ENCODE measurements around the gene CACNG1. TPM values are rescaled to one million over a fixed set of nuclear protein-coding genes. Genes with fewer than 3 reads are reported as not detected.

The CACNG1 gene
- total RNA-seq, 2 experiments from 2014 or later, result not detected

- Mint-ChIP-seq H3K4me3 (no peak overlapping the region), H3K27ac (no peak overlapping the region), H3K4me1 (no peaks in the 10 kb centered on the region), H3K27me3 (no peaks in the 10 kb centered on the region), H3K36me3 (peaks cover 1% of the 10 kb centered on the region), H3K9me3 (ENCODE audit: low read depth) (no peaks in the 10 kb centered on the region)
- CTCF ChIA-PET, result no interaction called here
- ATAC-seq (no peak), DNase-seq (no peak)
These were observed 22.4 kb downstream of the CACNG1 start for GRCh38 chr17:67066717-67067116.

- CTCF ChIA-PET, result interaction anchor here (0.6 to 1.6 kb wide), 2 partner anchors 14 to 153 kb away, joined by 3 to 5 read pairs; no protein-coding TSS in a partner anchor
- no peaks in the 10 kb centered on the region for H3K9me3 Mint-ChIP-seq (ENCODE audit: low read depth)
- DNase-seq (no peak), ATAC-seq (no peak)
- H3K4me1 Mint-ChIP-seq, result no peaks in the 10 kb centered on the region
- no peak overlapping the region for H3K4me3 Mint-ChIP-seq
- no peaks in the 10 kb centered on the region for H3K27me3 Mint-ChIP-seq
- H3K27ac Mint-ChIP-seq, result no peak overlapping the region
- peaks cover 4% of the 10 kb centered on the region for H3K36me3 Mint-ChIP-seq
These were observed 23.5 kb downstream of the CACNG1 start for GRCh38 chr17:67067571-67068482.

- Mint-ChIP-seq H3K4me3 (no peak overlapping the region), H3K27ac (no peak overlapping the region), H3K4me1 (no peaks in the 10 kb centered on the region), H3K36me3 (peaks cover 6% of the 10 kb centered on the region), H3K27me3 (no peaks in the 10 kb centered on the region), H3K9me3 (ENCODE audit: low read depth) (no peaks in the 10 kb centered on the region)
- DNase-seq, result no peak
- CTCF ChIA-PET, result interaction anchor here (1.6 kb wide), 1 partner anchor 13 kb away, joined by 5 read pairs; no protein-coding TSS in a partner anchor
- no peak for ATAC-seq
These were observed 24.6 kb downstream of the CACNG1 start for GRCh38 chr17:67068999-67069398.

GRCh38 chr17:67069603-67070136 lies 25.3 kb downstream of the CACNG1 start:
- H3K27me3 Mint-ChIP-seq, result no peaks in the 10 kb centered on the region
- DNase-seq (no peak), ATAC-seq (no peak)
- H3K36me3 Mint-ChIP-seq, result peaks cover 6% of the 10 kb centered on the region
- no peak overlapping the region for H3K4me3 Mint-ChIP-seq
- H3K27ac Mint-ChIP-seq, result no peak overlapping the region
- CTCF ChIA-PET, result no interaction called here
- H3K9me3 Mint-ChIP-seq (ENCODE audit: low read depth), result no peaks in the 10 kb centered on the region
- no peaks in the 10 kb centered on the region for H3K4me1 Mint-ChIP-seq

GRCh38 chr17:67071595-67071994 lies 27.2 kb downstream of the CACNG1 start:
- ATAC-seq (no peak), DNase-seq (no peak)
- peaks cover 12% of the 10 kb centered on the region for H3K36me3 Mint-ChIP-seq
- no peaks in the 10 kb centered on the region for H3K9me3 Mint-ChIP-seq (ENCODE audit: low read depth)
- CTCF ChIA-PET, result no interaction called here
- H3K4me1 Mint-ChIP-seq, result no peaks in the 10 kb centered on the region
- no peak overlapping the region for H3K27ac Mint-ChIP-seq
- no peak overlapping the region for H3K4me3 Mint-ChIP-seq
- H3K27me3 Mint-ChIP-seq, result no peaks in the 10 kb centered on the region

- DNase-seq (no peak), ATAC-seq (no peak)
- H3K4me1 Mint-ChIP-seq, result no peaks in the 10 kb centered on the region
- no peaks in the 10 kb centered on the region for H3K27me3 Mint-ChIP-seq
- H3K9me3 Mint-ChIP-seq (ENCODE audit: low read depth), result no peaks in the 10 kb centered on the region
- CTCF ChIA-PET, result no interaction called here
- H3K27ac Mint-ChIP-seq, result no peak overlapping the region
- H3K36me3 Mint-ChIP-seq, result peaks cover 14% of the 10 kb centered on the region
- H3K4me3 Mint-ChIP-seq, result no peak overlapping the region
These were observed 28.5 kb downstream of the CACNG1 start for GRCh38 chr17:67072885-67073284.

GRCh38 chr17:67074781-67075180 lies 30.4 kb downstream of the CACNG1 start:
- no peaks in the 10 kb centered on the region for H3K4me1 Mint-ChIP-seq
- no peak overlapping the region for H3K4me3 Mint-ChIP-seq
- DNase-seq (no peak), ATAC-seq (no peak)
- no peak overlapping the region for H3K27ac Mint-ChIP-seq
- no peaks in the 10 kb centered on the region for H3K9me3 Mint-ChIP-seq (ENCODE audit: low read depth)
- peaks cover 19% of the 10 kb centered on the region for H3K36me3 Mint-ChIP-seq
- H3K27me3 Mint-ChIP-seq, result no peaks in the 10 kb centered on the region
- CTCF ChIA-PET, result no interaction called here

GRCh38 chr17:67076290-67076689 lies 31.9 kb downstream of the CACNG1 start:
- peaks cover 17% of the 10 kb centered on the region for H3K36me3 Mint-ChIP-seq
- DNase-seq (no peak), ATAC-seq (no peak)
- peaks cover 8% of the 10 kb centered on the region for H3K4me1 Mint-ChIP-seq
- H3K27ac Mint-ChIP-seq, result no peak overlapping the region
- H3K27me3 Mint-ChIP-seq, result no peaks in the 10 kb centered on the region
- H3K9me3 Mint-ChIP-seq (ENCODE audit: low read depth), result no peaks in the 10 kb centered on the region
- no peak overlapping the region for H3K4me3 Mint-ChIP-seq
- CTCF ChIA-PET, result interaction anchor here (1.0 kb wide), 1 partner anchor 218 kb away, joined by 5 read pairs; no protein-coding TSS in a partner anchor

- ATAC-seq (no peak), DNase-seq (no peak)
- CTCF ChIA-PET, result no interaction called here
- Mint-ChIP-seq H3K27ac (no peak overlapping the region), H3K9me3 (ENCODE audit: low read depth) (no peaks in the 10 kb centered on the region), H3K4me3 (no peak overlapping the region), H3K4me1 (peaks cover 18% of the 10 kb centered on the region), H3K27me3 (no peaks in the 10 kb centered on the region), H3K36me3 (peaks cover 17% of the 10 kb centered on the region)
These were observed 33.9 kb downstream of the CACNG1 start for GRCh38 chr17:67078292-67078691.

- ATAC-seq, result no peak
- Mint-ChIP-seq H3K36me3 (peaks cover 21% of the 10 kb centered on the region), H3K4me1 (peaks cover 22% of the 10 kb centered on the region), H3K27me3 (no peaks in the 10 kb centered on the region), H3K27ac (no peak overlapping the region), H3K4me3 (no peak overlapping the region), H3K9me3 (ENCODE audit: low read depth) (no peaks in the 10 kb centered on the region)
- no peak for DNase-seq
- CTCF ChIA-PET, result no interaction called here
These were observed 35.1 kb downstream of the CACNG1 start for GRCh38 chr17:67079491-67079890.

- CTCF ChIA-PET, result no interaction called here
- DNase-seq (no peak), ATAC-seq (peak; percentile 38)
- Mint-ChIP-seq H3K27ac (peak overlapping the region; percentile 40), H3K9me3 (ENCODE audit: low read depth) (no peaks in the 10 kb centered on the region), H3K4me1 (peaks cover 22% of the 10 kb centered on the region), H3K27me3 (no peaks in the 10 kb centered on the region), H3K36me3 (peaks cover 23% of the 10 kb centered on the region), H3K4me3 (no peak overlapping the region)
These were observed 36.5 kb downstream of the CACNG1 start for GRCh38 chr17:67080804-67081203.

- peak; percentile 73 for ATAC-seq
- H3K9me3 Mint-ChIP-seq (ENCODE audit: low read depth), result no peaks in the 10 kb centered on the region
- H3K27ac Mint-ChIP-seq, result peak overlapping the region; percentile 83
- CTCF ChIA-PET, result interaction anchor here (0.6 to 1.2 kb wide), 6 partner anchors 14 to 356 kb away, joined by 3 to 5 read pairs (median 3); no protein-coding TSS in a partner anchor
- H3K36me3 Mint-ChIP-seq, result peaks cover 27% of the 10 kb centered on the region
- no peaks in the 10 kb centered on the region for H3K27me3 Mint-ChIP-seq
- peaks cover 22% of the 10 kb centered on the region for H3K4me1 Mint-ChIP-seq
- peak overlapping the region; percentile 21 for H3K4me3 Mint-ChIP-seq
- DNase-seq, result no peak
These were observed 37.8 kb downstream of the CACNG1 start for GRCh38 chr17:67082107-67082506.

- Mint-ChIP-seq H3K27ac (no peak overlapping the region), H3K36me3 (peaks cover 33% of the 10 kb centered on the region), H3K9me3 (ENCODE audit: low read depth) (no peaks in the 10 kb centered on the region), H3K4me3 (no peak overlapping the region), H3K27me3 (no peaks in the 10 kb centered on the region), H3K4me1 (peaks cover 25% of the 10 kb centered on the region)
- ATAC-seq (no peak), DNase-seq (no peak)
- CTCF ChIA-PET, result no interaction called here
These were observed 41.1 kb downstream of the CACNG1 start for GRCh38 chr17:67085406-67085805.

- CTCF ChIA-PET, result no interaction called here
- H3K4me3 Mint-ChIP-seq, result no peak overlapping the region
- ATAC-seq, result no peak
- no peak for DNase-seq
- H3K9me3 Mint-ChIP-seq (ENCODE audit: low read depth), result no peaks in the 10 kb centered on the region
- H3K36me3 Mint-ChIP-seq, result peaks cover 31% of the 10 kb centered on the region
- no peaks in the 10 kb centered on the region for H3K27me3 Mint-ChIP-seq
- peaks cover 5% of the 10 kb centered on the region for H3K4me1 Mint-ChIP-seq
- no peak overlapping the region for H3K27ac Mint-ChIP-seq
These were observed 44.3 kb downstream of the CACNG1 start for GRCh38 chr17:67088639-67089038.
